HG03558 (cell line): ENCODE measurements around the gene SGSH.
"Not testable (repeated sequence)": the region's sequence is repeated elsewhere in the genome, so short reads cannot be mapped to it uniquely, and the experiment has no call there.

Source experiments
- ATAC-seq: cut with Tn5 transposase; IDR thresholded peaks from one replicate; pipeline ENCODE4 v1.9.1; 2021; ENCODE audit warnings: moderate number of reproducible peaks; ENCODE audit not compliant: unreplicated experiment; ENCODE audit errors: extremely low read depth

SGSH gene

GRCh38 chr17:80213643-80213975, 6.5 kb downstream of the SGSH start:
- no peak for ATAC-seq

- no peak for ATAC-seq
Observed at GRCh38 chr17:80212962-80213642, 7.0 kb downstream of the SGSH start.

- no peak for ATAC-seq
Observed at GRCh38 chr17:80212511-80212910, 7.6 kb downstream of the SGSH start.

- no peak for ATAC-seq
Observed at GRCh38 chr17:80212109-80212508, 8.0 kb downstream of the SGSH start.

GRCh38 chr17:80210348-80211108, 9.6 kb downstream of the SGSH start:
- ATAC-seq: no peak

GRCh38 chr17:80209765-80210164, 10.4 kb downstream of the SGSH start:
- no peak for ATAC-seq

- ATAC-seq: no peak
Observed at GRCh38 chr17:80208050-80208449, 12.1 kb downstream of the SGSH start.

GRCh38 chr17:80205811-80206210, 14.3 kb downstream of the SGSH start:
- no peak for ATAC-seq

GRCh38 chr17:80204626-80205468, 15.3 kb downstream of the SGSH start:
- ATAC-seq: no peak

GRCh38 chr17:80203471-80203963, 16.6 kb downstream of the SGSH start:
- ATAC-seq: no peak

GRCh38 chr17:80202197-80202596, 17.9 kb downstream of the SGSH start:
- no peak for ATAC-seq

GRCh38 chr17:80201446-80201845, 18.7 kb downstream of the SGSH start:
- no peak for ATAC-seq

GRCh38 chr17:80199295-80199694, 20.8 kb downstream of the SGSH start:
- not testable (repeated sequence) for ATAC-seq

GRCh38 chr17:80198144-80198661, 21.9 kb downstream of the SGSH start:
- no peak for ATAC-seq

- no peak for ATAC-seq
Observed at GRCh38 chr17:80196652-80197051, 23.5 kb downstream of the SGSH start.

GRCh38 chr17:80195671-80196529, 24.2 kb downstream of the SGSH start:
- no peak for ATAC-seq

- no peak for ATAC-seq
Observed at GRCh38 chr17:80195141-80195540, 25.0 kb downstream of the SGSH start.

- ATAC-seq: no peak
Observed at GRCh38 chr17:80191865-80192661, 28.1 kb downstream of the SGSH start.

- no peak for ATAC-seq
Observed at GRCh38 chr17:80191192-80191591, 28.9 kb downstream of the SGSH start.
